Left renal pelvis (tissue), 4 donors: ENCODE results near the gene ZNF503. TPM values are rescaled to one million over a fixed set of nuclear protein-coding genes. Genes with fewer than 3 reads are reported as not detected.

Source experiments
- DNase-seq, 4 donors: peaks; one replicate each; pipeline ENCODE4 v3.0.0-alpha.2; 2013; ENCODE audit warnings: low read depth in 4 of 4, low spot score in 3 of 4
- polyA plus RNA-seq, 4 donors: library from polyadenylated mRNA; unstranded; fragments of 120-200 nt; gene quantifications; one replicate each; pipeline ENCODE4 v1.2.1, GENCODE V29; 2013; ENCODE audit not compliant: insufficient read length in 4 of 4

The ZNF503 gene
- polyA plus RNA-seq, 4 donors = 37.3 to 85.5 (median 59.6) TPM

GRCh38 chr10:75432176-75432575 is 30.6 kb upstream of the ZNF503 start:
- DNase-seq = no peak

GRCh38 chr10:75431180-75432111 is 29.9 kb upstream of the ZNF503 start, which contains the start of gene LRMDA:
Gene LRMDA (plus strand): TSS chr10:75431624.
- DNase-seq = no peak

GRCh38 chr10:75430000-75430763 is 28.6 kb upstream of the ZNF503 start:
- no peak for DNase-seq

DNA sequence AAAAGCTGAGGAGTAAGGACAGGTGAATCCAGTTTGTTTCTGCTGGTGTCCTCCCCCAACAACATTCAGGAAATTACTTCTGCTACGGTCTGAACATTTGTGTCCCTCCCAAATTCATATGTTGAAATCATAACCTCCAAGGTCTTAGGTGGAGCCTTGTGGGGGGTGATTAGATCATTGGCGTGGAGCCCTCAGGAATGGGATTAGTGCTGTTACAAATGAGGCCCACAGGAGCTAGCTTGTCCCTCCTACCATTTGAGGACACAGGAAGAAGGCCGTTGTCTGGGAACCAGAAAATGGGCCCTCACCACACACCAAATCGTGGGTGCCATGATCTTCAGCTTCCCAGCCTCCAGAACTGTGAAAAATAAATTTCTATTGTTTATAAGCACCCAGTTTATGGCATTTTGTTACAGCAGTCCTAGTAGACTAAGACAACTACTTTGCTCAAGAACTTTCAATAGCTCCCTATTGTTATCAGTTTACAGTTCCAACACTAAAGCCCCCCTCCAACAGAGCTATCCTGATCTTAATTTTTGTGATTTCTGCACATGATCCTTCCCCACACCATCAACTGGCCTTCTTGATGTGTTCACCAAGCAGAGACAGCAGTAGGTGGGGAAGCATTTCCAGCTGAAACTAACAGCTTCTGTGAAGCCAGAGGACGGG is 27.7 kb upstream of the ZNF503 start:
- no peak for DNase-seq

DNA sequence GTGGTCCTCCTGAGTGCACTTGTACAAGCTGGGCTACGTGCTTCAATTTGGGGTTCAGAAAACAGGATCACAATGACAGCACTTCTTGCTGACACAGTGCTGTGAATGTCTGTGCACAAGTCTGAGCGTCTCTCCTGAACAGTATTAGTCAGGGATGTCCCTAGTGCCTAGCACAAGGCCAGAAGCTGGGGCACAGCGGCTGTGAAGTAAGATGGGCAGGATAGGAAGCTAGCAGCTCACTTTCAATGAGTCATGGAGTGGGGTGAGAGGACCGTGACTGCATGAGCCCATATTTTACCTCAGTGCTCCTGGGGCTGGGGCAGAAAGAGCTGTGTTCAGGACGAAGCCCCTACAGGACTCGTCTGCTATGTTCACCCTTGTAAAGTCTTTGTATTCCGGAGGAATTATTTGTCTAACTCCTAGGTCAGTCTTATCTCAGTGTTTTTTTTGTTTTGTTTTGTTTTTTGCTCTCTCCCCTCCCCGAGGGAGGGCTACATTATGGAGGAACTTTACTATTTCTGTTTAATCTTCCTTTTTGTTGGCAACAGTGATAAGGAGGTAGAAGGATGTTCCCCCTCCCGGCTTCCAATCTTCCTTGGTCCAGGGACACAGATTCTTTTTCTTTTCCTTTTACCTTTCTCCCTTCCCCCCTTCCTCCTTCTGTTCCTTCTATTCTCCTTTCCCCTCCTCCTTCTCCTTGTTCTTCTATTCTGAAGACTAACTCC is 27.0 kb upstream of the ZNF503 start:
- no peak for DNase-seq

- no peak for DNase-seq
These were observed 26.4 kb upstream of the ZNF503 start for GRCh38 chr10:75427951-75428350.

- DNase-seq = no peak
These were observed 25.3 kb upstream of the ZNF503 start for GRCh38 chr10:75426880-75427279.

GRCh38 chr10:75425291-75426079 is 23.9 kb upstream of the ZNF503 start:
- DNase-seq = no peak

DNA sequence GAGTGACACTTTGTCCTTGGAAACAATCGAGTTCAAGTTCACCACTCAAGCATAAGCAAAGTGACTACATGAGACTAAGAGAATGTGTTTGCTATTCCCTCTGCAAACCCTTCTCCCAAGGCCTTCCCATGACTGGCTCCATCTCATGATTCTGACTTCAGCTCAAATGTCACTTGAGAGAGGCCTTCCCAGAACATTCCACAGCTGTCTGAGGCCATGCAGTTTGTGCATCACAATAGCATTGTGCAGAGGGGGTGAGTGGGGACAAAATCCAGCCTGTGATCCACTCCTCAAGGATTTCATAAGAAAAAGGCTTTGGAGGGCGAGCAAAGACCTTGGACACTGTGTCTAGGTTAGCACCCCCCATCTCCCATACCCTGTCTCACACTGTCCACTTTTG is 23.0 kb upstream of the ZNF503 start:
- DNase-seq = no peak

GRCh38 chr10:75422913-75423312 is 21.3 kb upstream of the ZNF503 start:
- no peak for DNase-seq

DNA sequence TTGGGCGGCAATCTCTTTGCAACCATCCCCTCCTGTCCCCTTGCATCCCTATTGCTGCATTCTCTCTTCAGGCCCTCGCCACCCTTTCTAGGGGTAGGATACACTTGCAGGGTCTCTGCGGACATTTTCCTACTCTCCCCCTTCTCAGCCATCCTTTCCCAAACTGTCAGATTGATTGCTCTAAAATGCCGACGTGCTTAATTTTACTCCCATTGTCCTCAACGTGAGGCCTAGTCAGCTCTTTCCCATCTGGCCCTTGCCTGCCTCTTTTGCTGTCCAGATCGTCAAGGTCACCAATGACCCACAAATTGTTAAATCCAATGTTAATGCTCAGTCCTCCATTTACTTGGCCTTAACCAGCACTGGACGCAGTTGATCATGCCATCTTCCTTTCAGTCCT is 17.1 kb upstream of the ZNF503 start:
- DNase-seq = no peak

- DNase-seq = no peak
These were observed 16.7 kb upstream of the ZNF503 start for GRCh38 chr10:75418293-75418692.

GRCh38 chr10:75417522-75417927 is 16.0 kb upstream of the ZNF503 start:
- no peak for DNase-seq

- DNase-seq = no peak
These were observed 13.0 kb upstream of the ZNF503 start for GRCh38 chr10:75414527-75414926.

DNA sequence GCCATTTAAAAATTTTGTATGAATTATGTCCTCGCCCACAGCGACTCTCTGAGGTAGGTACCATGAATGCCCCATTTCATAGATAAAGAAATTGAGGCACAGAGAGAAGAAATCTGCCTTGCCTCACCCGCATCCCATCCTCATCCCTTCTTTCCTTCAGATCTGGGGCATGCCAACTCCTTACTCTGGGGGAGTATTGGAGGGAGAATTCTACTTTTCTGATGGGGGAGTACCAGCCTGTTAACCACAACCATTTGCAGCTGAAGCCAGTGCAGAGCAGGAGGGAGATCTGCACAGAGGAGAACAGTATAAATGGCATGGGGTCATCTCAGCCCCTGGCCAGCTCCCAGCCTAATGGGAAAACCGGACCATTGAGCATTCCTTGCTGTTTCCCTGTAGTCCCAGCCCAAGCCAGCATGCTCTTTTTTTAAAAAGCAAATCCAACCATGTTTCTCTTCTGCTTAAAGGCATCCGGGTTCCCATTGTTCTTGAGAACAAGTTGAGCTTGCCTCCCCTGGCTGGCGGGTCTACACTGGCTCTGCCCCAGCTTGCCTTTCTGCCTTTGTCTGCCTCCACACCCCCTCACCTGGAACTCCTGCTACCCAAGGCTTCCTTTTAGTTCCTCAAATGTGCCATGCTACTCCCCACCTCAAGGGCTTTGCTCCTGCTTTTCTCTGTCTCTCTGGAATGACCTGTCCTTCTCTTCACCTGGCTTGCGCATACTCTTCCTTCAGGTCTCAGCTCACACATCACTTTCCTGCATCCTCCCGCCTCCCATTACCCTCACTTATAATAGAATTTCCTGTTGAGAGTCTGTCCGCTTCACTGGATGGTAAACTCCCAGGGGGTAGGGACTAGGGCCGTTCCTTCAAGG is 8.8 kb upstream of the ZNF503 start:
- DNase-seq = no peak

- peak in 1 of 4 donors; percentile 51 for DNase-seq
These were observed 7.6 kb upstream of the ZNF503 start for GRCh38 chr10:75408911-75409885.

DNA sequence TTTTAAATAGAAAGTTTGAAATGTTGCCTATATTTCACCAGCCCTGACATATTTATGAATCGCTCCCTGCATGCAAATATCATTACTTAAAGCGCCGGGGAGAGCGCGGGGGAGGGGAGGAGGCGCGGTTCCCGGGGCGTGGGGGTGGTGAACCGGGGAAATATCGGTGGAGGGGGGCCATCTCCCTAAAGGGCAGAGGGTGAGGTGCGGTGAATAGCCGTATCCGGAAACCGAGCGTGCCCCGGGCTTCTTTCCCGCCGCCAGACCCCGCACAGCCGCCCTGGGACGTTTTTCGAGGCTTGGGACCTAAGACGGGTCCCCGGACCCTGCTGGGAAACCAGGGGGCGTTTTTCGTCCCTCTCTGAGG is 6.9 kb upstream of the ZNF503 start:
- DNase-seq = peak in 1 of 4 donors; percentile 44
